Transverse colon (tissue), 4 donors: ENCODE data around the gene ARHGAP32. TPM values are rescaled to one million over a fixed set of nuclear protein-coding genes. Genes with fewer than 3 reads are reported as not detected.
A peak's percentile ranks its signal among the peaks of the same experiment; 100 is the strongest.

Source experiments
- DNase-seq: peaks from one replicate; pipeline ENCODE4 v3.0.0-alpha.2; 2019
- H3K27ac ChIP-seq, 4 donors: fragments of 200-600 bp; sonication (generic); 2 replicates each; pipeline ENCODE4 v1.5.1; 2016 to 2018; ENCODE audit warnings: inconsistent platforms in 4 of 4
- H3K27me3 ChIP-seq: fragments of 200-600 bp; sonication (generic); 2 replicates; pipeline ENCODE4 v1.5.1; 2017; ENCODE audit warnings: inconsistent platforms
- H3K36me3 ChIP-seq, 4 donors: fragments of 200-600 bp; sonication (generic); 2 replicates each; pipeline ENCODE4 v1.5.1; 2017 to 2019; ENCODE audit warnings: inconsistent platforms in 4 of 4
- H3K4me1 ChIP-seq, 4 donors: fragments of 200-600 bp; sonication (generic); 2 replicates each; pipeline ENCODE4 v1.5.1; 2017 to 2020; ENCODE audit warnings: inconsistent platforms in 4 of 4
- H3K4me3 ChIP-seq, 4 donors: fragments of 200-600 bp; sonication (generic); 1 replicate in 1 of 4; 2 replicates in 3 of 4; pipeline versions ENCODE4 v1.5.1 to v1.6.1; 2017 to 2019; ENCODE audit warnings: inconsistent platforms in 4 of 4
- H3K9me3 ChIP-seq, 2 donors: fragments of 200-600 bp; sonication (generic); 2 replicates each; pipeline ENCODE4 v1.5.1; 2017 to 2019; ENCODE audit warnings: inconsistent platforms in 2 of 2
- EP300 ChIP-seq: sonication (generic); formaldehyde crosslinking; IDR thresholded peaks from one replicate; pipeline ENCODE4 v1.6.1; 2017; ENCODE audit warnings: antibody characterized with exemption, low read depth
- POLR2A ChIP-seq: fragments of 450-650 bp; IDR thresholded peaks from one replicate; pipeline ENCODE4 v1.6.1; 2016; ENCODE audit warnings: antibody characterized with exemption, mild to moderate bottlenecking, moderate library complexity
- POLR2AphosphoS5 ChIP-seq, 3 donors: sonication (generic); formaldehyde crosslinking; IDR thresholded peaks; one replicate each; pipeline ENCODE4 v1.6.1; 2016; ENCODE audit warnings: antibody characterized with exemption in 3 of 3
- WGBS, 2 donors: methylation state at CpG; one replicate each; pipeline ENCODE4 v1.1.5; 2018; ENCODE audit warnings: low coverage in 1 of 2; 5-methylcytosine and 5-hydroxymethylcytosine counted together
- in situ Hi-C, 4 donors: fragments of 200-750 bp; cut with MboI; loops; one replicate each; pipeline versions ENCODE4 v1.15.0 to v1.15.1; 2017; ENCODE audit warnings: low sequenced_read_pairs in 3 of 4, low pct_ligation_motif_present in 1 of 4, low pct_unique_long_range_greater_than_20kb in 1 of 4
- intact Hi-C: fragments of 100-400 bp; cut with DNase I; formaldehyde crosslinking; loops from one replicate; pipeline ENCODE4 v1.15.1; 2023; ENCODE audit warnings: low total_unique reads
- total RNA-seq, 4 donors: library from RNA; depleted of rRNA; stranded (reverse); fragments of >200 nt; gene quantifications; one replicate each; pipeline ENCODE4 v1.1.0, GENCODE V29; 2016
- TF ChIP-seq, protein P1 (sequence below), 5 experiments: fragments of 200-600 bp in 3 of 5; fragments of 450-650 bp in 2 of 5; sonication (generic) in 3 of 5; IDR thresholded peaks; 1 replicate in 2 of 5; 2 replicates in 3 of 5; pipeline ENCODE4 v1.5.1; 2016 to 2017; ENCODE audit warnings: antibody characterized with exemption in 5 of 5, inconsistent platforms in 3 of 5, mild to moderate bottlenecking in 2 of 5, moderate library complexity in 1 of 5

ARHGAP32 gene
- total RNA-seq, 4 donors from 2014 or later = 66.9 to 86.9 (median 74.8) TPM

DNA sequence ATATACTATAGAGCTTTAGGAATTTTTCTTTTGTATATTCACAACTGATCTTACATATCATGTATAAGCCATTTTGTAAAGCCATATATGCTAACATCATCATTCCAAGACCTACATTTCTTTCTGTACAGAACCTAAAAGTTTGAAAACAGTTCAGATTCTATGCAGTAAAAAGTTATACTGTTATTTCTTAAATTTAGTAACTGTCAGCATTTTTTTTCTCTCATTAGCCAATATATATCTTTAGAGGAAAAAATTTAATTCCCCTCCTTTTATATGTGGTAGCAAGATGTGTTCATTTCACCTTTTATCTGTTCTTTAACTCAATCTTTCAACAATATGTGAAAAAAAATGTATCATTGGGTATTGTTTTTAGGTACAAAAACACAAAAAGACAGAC is 129.0 kb downstream of the ARHGAP32 start:
- H3K27ac ChIP-seq = no peak overlapping the region
- no peaks in the 10 kb centered on the region for H3K27me3 ChIP-seq
- no peak for TF ChIP-seq EP300
- no peak for TF ChIP-seq POLR2A
- TF ChIP-seq, protein P1, sequence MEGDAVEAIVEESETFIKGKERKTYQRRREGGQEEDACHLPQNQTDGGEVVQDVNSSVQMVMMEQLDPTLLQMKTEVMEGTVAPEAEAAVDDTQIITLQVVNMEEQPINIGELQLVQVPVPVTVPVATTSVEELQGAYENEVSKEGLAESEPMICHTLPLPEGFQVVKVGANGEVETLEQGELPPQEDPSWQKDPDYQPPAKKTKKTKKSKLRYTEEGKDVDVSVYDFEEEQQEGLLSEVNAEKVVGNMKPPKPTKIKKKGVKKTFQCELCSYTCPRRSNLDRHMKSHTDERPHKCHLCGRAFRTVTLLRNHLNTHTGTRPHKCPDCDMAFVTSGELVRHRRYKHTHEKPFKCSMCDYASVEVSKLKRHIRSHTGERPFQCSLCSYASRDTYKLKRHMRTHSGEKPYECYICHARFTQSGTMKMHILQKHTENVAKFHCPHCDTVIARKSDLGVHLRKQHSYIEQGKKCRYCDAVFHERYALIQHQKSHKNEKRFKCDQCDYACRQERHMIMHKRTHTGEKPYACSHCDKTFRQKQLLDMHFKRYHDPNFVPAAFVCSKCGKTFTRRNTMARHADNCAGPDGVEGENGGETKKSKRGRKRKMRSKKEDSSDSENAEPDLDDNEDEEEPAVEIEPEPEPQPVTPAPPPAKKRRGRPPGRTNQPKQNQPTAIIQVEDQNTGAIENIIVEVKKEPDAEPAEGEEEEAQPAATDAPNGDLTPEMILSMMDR (IDR thresholded peaks at IDR 0.05) = no peak
- no peak for TF ChIP-seq POLR2AphosphoS5 (IDR thresholded peaks at IDR 0.05)
- peaks cover 0 to 12% (median 0%) of the 10 kb centered on the region in 4 donors for H3K36me3 ChIP-seq
- H3K9me3 ChIP-seq = no peaks in the 10 kb centered on the region
- intact Hi-C loops = no loop called here
- H3K4me1 ChIP-seq = no peaks in the 10 kb centered on the region
- no peak overlapping the region for H3K4me3 ChIP-seq
- no peak for DNase-seq
- in situ Hi-C loops = no loop called here

DNA sequence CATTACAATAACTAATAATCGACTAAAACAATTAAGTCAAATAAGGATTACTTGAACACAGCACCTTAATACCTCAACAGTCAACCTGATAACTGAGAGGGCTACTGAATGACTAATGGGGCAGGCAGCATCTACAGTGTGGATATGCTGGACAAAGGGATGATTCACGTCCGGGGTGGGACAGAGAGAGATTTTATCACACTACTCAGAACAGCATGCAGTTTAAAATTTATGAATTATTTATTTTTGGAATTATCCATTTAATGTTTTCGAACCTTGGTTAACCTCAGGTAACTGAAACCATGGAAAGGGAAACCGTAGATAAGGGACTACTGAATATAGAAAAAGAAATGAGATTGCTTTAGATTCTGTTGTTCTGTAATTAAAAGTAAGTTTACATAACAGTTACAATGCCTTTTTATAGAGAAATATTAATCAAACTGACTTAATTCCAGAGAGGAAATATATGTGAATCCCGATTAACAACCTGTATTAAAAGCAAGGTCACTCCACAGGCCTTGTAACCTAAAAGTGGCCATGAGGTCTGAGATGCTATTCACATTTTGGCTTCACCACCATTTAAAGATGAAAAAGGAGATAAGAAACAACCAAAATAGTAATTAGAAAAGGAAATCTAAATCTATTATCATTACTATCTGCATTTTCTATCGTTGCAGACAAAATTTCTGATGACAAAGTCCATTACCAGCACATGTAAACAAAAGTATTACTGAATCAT is 130.5 kb downstream of the ARHGAP32 start:
- no peak for DNase-seq
- H3K9me3 ChIP-seq = no peaks in the 10 kb centered on the region
- in situ Hi-C loops (no loop called here), intact Hi-C loops (no loop called here)
- H3K36me3 ChIP-seq = peaks cover 0 to 12% (median 0%) of the 10 kb centered on the region in 4 donors
- H3K27me3 ChIP-seq = no peaks in the 10 kb centered on the region
- 78 to 80% methylated on average over 7 of the region's 7 CpGs for WGBS, 2 donors
- H3K27ac ChIP-seq = no peak overlapping the region
- H3K4me3 ChIP-seq = no peak overlapping the region
- TF ChIP-seq POLR2AphosphoS5 (IDR thresholded peaks at IDR 0.05) (no peak), POLR2A (no peak), EP300 (no peak)
- TF ChIP-seq, protein P1 (IDR thresholded peaks at IDR 0.05) = no peak
- H3K4me1 ChIP-seq = no peaks in the 10 kb centered on the region

DNA sequence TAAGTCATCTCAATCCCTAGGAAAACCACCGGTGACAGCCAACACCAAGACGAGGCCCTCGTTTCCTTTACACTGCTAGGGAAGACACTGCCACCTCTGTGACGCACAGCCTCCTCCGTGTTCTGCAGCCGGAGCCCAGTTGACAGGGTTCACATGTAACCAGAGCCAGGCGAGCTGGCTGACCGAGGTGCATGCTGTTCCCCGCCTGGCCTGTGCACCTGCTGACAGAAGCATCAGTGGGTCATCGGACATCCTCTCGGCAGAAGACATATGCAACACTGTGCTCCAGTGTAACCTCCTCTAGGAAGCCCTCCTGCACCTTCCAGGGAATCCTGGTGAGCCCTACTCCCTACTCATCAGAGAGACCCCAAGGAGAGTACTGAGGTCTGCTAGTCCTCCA is 135.2 kb downstream of the ARHGAP32 start:
- intact Hi-C loops (no loop called here), in situ Hi-C loops (no loop called here)
- Histone ChIP-seq H3K27ac (no peak overlapping the region), H3K9me3 (no peaks in the 10 kb centered on the region), H3K4me1 (no peaks in the 10 kb centered on the region), H3K27me3 (no peaks in the 10 kb centered on the region), H3K36me3 (no peaks in the 10 kb centered on the region), H3K4me3 (no peak overlapping the region)
- TF ChIP-seq POLR2A (no peak), EP300 (no peak)
- DNase-seq = no peak
- WGBS, 2 donors = 93% methylated on average over 11 of the region's 11 CpGs; no CpG with 5 or more reads in 1 of the 2 donors

DNA sequence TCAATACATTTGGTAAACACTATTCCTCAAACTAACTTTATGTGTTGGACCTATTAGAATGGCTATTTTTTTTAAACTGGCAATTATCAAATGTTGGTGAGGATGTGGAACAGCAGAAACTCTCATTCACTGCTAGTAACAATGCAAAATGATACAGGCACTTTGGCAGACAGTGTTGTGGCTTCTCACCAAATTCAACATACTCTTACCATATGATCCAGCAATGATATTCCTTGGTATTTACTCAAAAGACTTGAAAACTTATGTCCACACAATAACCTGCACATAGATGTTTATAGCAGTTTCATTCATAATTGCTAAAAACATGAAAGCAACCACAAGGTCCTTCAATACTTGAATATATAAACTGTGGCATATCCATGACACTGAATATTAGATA is 136.9 kb downstream of the ARHGAP32 start:
- Histone ChIP-seq H3K4me1 (no peaks in the 10 kb centered on the region), H3K27ac (no peak overlapping the region), H3K36me3 (no peaks in the 10 kb centered on the region), H3K9me3 (no peaks in the 10 kb centered on the region), H3K27me3 (no peaks in the 10 kb centered on the region), H3K4me3 (no peak overlapping the region)
- in situ Hi-C loops = no loop called here
- DNase-seq = no peak
- intact Hi-C loops = no loop called here
- TF ChIP-seq POLR2AphosphoS5 (IDR thresholded peaks at IDR 0.05) (no peak), EP300 (no peak), POLR2A (no peak)
- TF ChIP-seq, protein P1 (IDR thresholded peaks at IDR 0.05) = no peak

DNA sequence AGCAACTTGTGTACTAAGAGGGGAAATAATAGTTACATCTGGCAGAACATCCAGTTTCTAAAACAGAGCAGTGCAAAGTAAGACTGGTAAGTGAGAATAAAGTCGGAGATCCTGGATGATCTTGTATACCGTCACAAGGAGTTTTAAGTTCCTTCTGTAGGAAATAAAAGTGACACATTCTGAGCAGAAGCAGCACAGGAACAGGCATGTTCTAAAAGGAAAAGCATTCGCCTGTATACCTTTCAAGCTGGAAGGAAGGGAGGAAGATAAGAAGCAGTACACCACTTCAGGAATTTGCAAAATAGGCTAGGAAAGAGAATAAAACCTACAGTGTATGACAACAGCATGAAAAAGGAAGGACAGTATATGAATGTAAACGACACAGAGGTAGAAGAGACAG is 143.2 kb downstream of the ARHGAP32 start:
- no peak for TF ChIP-seq EP300
- TF ChIP-seq POLR2A = no peak
- peak in 1 of 3 donors; percentile 13 for TF ChIP-seq POLR2AphosphoS5 (IDR thresholded peaks at IDR 0.05)
- Histone ChIP-seq H3K27ac (no peak overlapping the region), H3K36me3 (no peaks in the 10 kb centered on the region), H3K27me3 (no peaks in the 10 kb centered on the region), H3K4me1 (peaks cover 0 to 3% (median 0%) of the 10 kb centered on the region in 4 donors), H3K9me3 (no peaks in the 10 kb centered on the region), H3K4me3 (no peak overlapping the region)
- intact Hi-C loops (no loop called here), in situ Hi-C loops (no loop called here)
- DNase-seq = no peak
- 68 to 84% methylated on average over 4 of the region's 4 CpGs for WGBS, 2 donors
